COR-L47 (cell line): ENCODE results near the gene SLC37A2.
"Not testable (repeated sequence)": the region's sequence is repeated elsewhere in the genome, so short reads cannot be mapped to it uniquely, and the experiment has no call there.

ENCODE experiments used
- DNase-seq: peaks from one replicate; lab custom pipeline; 2025; lab: John Stamatoyannopoulos, UW

Gene SLC37A2

GRCh38 chr11:125062931-125063428, at the start of gene SLC37A2:
TSS of gene SLC37A2 (plus strand) at chr11:125063305. CDS start at chr11:125063368, 63 bp downstream.
- no peak for DNase-seq

GRCh38 chr11:125016413-125016812, 46.7 kb upstream of the SLC37A2 start:
- DNase-seq = no peak

GRCh38 chr11:125020342-125020741, 42.8 kb upstream of the SLC37A2 start:
- DNase-seq = no peak

GRCh38 chr11:125022551-125022950, 40.6 kb upstream of the SLC37A2 start:
- no peak for DNase-seq

GRCh38 chr11:125025968-125026367, 37.1 kb upstream of the SLC37A2 start:
- no peak for DNase-seq

GRCh38 chr11:125029431-125029830, 33.7 kb upstream of the SLC37A2 start:
- DNase-seq = not testable (repeated sequence)

GRCh38 chr11:125036933-125037332, 26.2 kb upstream of the SLC37A2 start:
- no peak for DNase-seq

- no peak for DNase-seq
Observed at GRCh38 chr11:125049164-125049792, 13.8 kb upstream of the SLC37A2 start.

GRCh38 chr11:125052047-125052446, 11.1 kb upstream of the SLC37A2 start:
- DNase-seq = no peak

- no peak for DNase-seq
Observed at GRCh38 chr11:125053167-125053566, 9.9 kb upstream of the SLC37A2 start.

GRCh38 chr11:125055107-125055715, 7.9 kb upstream of the SLC37A2 start:
- no peak for DNase-seq

GRCh38 chr11:125056111-125056510, 7.0 kb upstream of the SLC37A2 start:
- not testable (repeated sequence) for DNase-seq

- no peak for DNase-seq
Observed at GRCh38 chr11:125056931-125057692, 6.0 kb upstream of the SLC37A2 start.

- no peak for DNase-seq
Observed at GRCh38 chr11:125057693-125058016, 5.5 kb upstream of the SLC37A2 start.

GRCh38 chr11:125061281-125061680, 1.8 kb upstream of the SLC37A2 start:
- no peak for DNase-seq

GRCh38 chr11:125062218-125062930, 731 bp upstream of the SLC37A2 start:
- DNase-seq = no peak

- no peak for DNase-seq
Observed at GRCh38 chr11:125063429-125064043, 431 bp downstream of the SLC37A2 start.

- DNase-seq = no peak
Observed at GRCh38 chr11:125064070-125064469, 965 bp downstream of the SLC37A2 start.

- no peak for DNase-seq
Observed at GRCh38 chr11:125068368-125068767, 5.3 kb downstream of the SLC37A2 start.

- DNase-seq = no peak
Observed at GRCh38 chr11:125069008-125069407, 5.9 kb downstream of the SLC37A2 start.

- DNase-seq = no peak
Observed at GRCh38 chr11:125069796-125070195, 6.7 kb downstream of the SLC37A2 start.

GRCh38 chr11:125070699-125071254, 7.7 kb downstream of the SLC37A2 start:
- no peak for DNase-seq
